Fibroblast of the conjunctiva (primary cell): ENCODE data around the gene RUNX2.
"Not testable (repeated sequence)": the region's sequence is repeated elsewhere in the genome, so short reads cannot be mapped to it uniquely, and the experiment has no call there.

ENCODE experiments used
- DNase-seq: peaks from one replicate; pipeline ENCODE4 v3.0.0-alpha.2; 2010; ENCODE audit warnings: low read depth

Gene RUNX2

DNA sequence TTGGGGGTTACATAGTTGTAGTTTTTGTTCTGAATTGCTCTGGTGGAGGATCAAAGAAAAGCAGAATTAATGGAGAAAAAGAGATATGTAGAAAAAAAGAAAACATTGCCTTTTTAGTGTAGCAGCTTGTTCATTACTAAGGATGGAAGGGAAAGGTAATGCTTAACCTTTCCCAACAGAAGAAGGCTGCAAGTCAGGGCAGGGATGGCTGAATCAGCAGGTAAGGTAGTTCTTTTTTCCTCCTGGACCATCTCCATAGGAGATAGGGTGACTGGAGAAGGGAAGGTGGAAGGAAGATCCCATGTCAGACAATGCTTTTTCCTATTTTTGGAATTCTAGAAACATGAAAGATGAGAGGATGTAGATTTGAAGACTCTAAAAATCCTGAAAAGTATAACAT, 129.0 kb downstream of the RUNX2 start:
- no peak for DNase-seq

- DNase-seq, result no peak
Observed at GRCh38 chr6:45458672-45459071, 130.5 kb downstream of the RUNX2 start.

DNA sequence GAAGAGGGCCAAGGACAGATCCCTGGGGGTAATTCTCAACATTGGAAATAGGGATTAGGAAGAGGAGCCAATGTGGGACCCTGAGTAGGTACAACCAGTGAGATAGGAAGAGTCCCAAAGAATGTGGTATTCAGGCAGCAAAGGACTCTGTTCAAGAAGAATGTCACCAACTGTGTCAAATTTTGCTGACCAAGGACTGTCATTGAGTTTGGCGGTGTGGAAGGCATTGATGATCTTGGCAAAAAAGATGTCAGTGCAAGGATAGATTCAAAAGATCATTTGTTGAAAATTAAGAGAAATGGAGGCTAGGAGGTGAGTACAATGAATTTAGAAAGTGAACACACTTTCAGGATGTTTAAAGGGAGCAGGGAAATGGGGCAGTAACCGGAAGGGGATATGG, 132.0 kb downstream of the RUNX2 start:
- DNase-seq, result no peak

- DNase-seq, result no peak
Observed at GRCh38 chr6:45461486-45461885, 133.4 kb downstream of the RUNX2 start.

DNA sequence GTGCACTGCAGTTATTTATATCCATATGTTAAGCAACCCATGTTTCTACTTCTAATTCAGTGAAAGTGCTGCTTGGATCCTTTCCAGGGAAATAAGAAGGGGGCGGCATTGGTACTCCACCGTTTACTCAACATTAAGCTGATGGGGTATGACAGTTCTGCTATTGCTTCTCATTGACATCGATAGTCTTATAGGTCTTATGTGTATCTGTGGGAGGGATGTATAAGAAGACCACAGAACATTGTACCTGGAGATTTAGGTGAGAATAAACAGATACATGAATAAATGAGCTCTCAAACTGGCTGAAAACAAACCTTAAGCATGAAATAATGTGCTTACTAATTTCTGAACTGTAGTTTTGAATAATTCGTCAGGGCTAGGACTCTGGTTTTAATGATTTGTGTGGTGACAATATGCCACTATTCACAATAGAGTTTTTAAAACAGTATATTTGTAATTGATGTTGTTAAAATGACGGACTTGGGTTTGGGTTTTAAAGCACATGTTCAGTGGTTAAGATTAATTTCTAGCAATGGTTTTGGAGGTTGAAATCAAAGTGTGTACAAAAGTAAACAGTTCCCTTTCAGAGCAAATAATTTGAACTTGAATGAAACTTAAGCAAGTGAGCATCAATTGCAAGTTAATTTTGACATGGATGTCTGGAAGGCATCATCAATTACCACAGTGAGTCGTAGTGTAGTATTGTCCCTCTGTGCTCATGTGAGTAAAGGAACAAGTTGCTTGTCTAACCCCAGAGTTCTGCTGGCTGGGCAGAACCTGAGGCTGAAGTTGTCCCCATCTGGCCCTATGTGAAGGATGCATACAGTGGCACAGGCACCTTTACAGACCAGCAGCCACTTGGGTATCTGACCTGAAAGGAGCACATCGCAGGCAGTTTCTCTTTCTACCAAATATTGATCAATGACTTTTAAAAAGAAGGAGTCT, 134.3 kb downstream of the RUNX2 start:
- no peak for DNase-seq

DNA sequence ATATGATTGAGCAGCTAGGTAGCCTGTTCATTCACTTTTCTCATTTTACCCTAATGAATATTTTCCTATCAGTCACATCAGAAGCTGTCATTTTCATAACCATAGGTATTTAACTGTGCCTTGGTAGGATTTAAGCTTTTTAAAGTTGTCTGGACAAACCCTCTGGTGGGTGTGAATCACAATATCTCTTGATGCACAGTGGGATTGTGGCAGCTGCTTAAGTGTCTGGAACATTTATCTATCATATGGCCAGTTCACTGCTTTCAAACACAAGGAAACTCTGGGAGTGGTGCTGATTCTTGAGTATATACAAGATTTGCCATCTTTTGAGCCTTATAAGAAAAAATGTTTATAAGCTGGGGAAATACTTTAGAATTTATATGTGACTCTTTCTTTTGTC, 136.6 kb downstream of the RUNX2 start:
- no peak for DNase-seq

- no peak for DNase-seq
Observed at GRCh38 chr6:45466686-45467085, 138.6 kb downstream of the RUNX2 start.

DNA sequence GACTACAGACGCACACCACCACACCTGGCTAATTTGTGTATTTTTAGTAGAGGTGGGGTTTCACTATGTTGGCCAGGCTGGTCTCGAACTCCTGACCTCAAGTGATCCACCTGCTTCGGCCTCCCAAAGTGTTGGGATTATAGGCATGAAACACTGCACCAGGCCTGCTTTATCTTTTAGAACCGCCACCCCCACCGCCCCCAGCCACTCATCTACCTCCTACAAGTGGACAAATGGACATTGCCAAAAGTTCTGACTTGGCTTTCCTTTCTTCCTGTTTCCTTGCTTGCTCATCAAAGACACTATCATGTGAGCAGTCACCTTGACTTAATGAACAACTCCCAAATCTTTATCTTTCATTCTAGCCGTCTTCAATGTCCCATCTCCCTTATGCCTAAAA, 139.3 kb downstream of the RUNX2 start:
- not testable (repeated sequence) for DNase-seq

DNA sequence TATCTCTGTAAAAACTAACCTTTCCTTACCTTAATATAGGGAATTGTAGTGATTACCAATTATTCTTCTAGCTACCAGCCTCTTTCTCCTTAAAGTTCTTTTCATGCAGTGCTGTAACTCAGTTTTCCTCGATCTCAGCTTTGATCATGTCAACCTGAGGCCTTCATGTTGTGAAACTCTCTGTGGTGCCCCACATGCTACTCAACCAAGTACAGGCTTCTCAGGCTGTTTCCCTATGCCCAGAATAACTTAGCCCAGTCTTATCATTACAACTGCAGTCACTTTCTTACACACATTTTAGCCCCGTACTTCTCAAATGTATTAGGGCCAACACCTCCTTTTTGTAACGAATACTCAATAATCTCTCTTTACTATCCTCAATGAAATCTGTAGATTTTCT, 139.7 kb downstream of the RUNX2 start:
- DNase-seq, result no peak

DNA sequence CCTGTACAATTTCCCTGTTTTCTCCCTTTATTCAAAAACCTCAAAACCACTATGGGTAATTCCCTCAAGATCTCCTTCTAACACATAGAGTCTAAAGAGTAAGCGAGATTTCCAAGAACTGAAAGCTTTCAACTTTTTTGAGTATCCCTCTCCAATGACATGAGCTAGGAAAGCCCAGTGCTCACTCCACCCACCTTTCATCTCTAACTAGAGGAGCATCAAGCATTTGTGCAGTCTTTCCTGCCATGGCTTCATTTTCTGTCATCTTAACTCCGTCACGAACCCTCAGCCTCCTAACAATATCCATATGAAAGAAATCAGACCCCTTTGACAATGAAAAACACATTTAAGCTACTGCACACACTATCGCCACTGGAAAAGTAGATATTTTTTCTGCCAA, 141.5 kb downstream of the RUNX2 start:
- DNase-seq, result no peak

GRCh38 chr6:45470131-45470738, 142.1 kb downstream of the RUNX2 start:
- no peak for DNase-seq

- peak; percentile 38 for DNase-seq
Observed at GRCh38 chr6:45472382-45472781, 144.3 kb downstream of the RUNX2 start.

DNA sequence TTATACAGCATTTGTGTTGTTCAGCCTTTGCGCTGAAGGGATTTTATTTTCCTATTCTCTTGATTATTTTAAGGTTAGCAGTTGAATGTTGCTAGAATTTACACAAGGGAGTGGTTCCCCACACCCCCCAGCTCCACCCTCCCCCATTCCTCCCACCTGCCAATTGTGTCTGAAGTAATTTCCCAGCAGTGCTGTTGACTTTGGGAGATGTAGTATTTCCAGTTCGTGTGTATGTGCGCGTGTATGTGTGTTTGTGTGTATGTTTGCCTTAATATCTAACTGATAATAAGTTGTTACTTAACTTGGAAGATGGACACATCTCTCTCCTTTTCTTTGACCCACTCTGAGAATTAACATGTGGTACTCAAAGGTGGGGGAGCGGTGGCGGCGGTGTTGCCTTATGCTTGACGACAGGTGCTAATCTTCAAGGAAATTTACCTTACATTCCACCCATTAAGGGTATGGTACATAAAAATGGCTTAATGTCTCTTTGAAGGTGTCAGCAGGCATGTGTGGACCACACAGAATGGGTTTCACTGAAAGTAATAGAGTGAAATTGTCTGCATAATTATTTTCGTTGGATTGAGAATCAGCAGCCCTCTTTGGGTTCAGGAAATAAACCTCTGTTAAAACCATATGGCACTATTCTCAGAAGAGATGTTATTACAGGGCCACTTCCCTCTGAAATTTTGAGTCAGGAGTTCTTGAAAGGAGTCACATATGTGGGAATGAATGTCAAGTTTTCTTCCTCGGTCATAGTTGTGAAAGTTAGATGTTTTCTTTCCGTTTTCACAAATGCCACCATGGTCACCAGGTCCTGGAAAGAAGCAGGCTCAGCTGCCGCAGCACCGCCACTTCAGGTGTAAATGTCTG, 145.2 kb downstream of the RUNX2 start:
- DNase-seq, result no peak

DNA sequence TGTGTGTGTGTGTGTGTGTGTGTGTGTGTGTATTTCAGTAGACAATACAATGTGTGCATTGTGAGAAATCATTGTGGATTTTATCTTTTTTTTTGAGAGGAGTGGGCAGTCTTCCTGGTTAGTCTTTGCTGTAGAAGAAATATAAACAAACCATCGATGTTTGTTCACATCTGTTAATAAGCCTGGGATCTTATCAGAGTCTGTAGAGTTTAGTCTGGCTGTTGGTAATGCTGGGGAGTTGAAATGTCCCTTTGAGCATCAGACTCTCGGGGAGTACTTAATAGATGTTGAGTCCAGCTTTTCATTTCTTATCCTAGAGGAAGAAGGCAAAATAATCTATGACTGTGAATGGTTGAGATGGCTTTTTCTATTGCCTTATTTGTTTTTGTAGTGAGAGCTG, 146.2 kb downstream of the RUNX2 start:
- DNase-seq, result no peak

- DNase-seq, result no peak
Observed at GRCh38 chr6:45476341-45476740, 148.2 kb downstream of the RUNX2 start.

DNA sequence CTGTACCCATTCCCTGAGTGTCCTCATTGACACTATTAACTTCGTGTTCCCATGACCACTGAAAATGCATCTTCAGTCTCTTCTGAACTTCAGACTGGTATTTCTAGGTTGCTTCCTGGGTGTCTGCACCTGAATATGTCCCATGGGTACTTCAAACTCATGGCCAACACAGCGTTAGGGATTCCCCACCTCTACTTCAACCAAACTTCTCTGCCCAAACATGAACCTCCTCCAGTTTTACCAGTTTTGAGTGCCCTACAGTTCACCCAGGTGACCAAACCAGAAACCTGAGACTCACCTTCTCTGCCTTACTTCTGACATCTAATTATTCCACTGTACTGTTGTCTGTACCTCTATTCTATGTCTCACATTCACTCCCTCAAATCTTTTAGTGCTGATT, 149.1 kb downstream of the RUNX2 start:
- no peak for DNase-seq

- no peak for DNase-seq
Observed at GRCh38 chr6:45477790-45478189, 149.7 kb downstream of the RUNX2 start.

GRCh38 chr6:45478240-45478639, 150.1 kb downstream of the RUNX2 start:
- DNase-seq, result no peak

- DNase-seq, result peak; percentile 71
Observed at GRCh38 chr6:45479834-45480751, 152.0 kb downstream of the RUNX2 start.

DNA sequence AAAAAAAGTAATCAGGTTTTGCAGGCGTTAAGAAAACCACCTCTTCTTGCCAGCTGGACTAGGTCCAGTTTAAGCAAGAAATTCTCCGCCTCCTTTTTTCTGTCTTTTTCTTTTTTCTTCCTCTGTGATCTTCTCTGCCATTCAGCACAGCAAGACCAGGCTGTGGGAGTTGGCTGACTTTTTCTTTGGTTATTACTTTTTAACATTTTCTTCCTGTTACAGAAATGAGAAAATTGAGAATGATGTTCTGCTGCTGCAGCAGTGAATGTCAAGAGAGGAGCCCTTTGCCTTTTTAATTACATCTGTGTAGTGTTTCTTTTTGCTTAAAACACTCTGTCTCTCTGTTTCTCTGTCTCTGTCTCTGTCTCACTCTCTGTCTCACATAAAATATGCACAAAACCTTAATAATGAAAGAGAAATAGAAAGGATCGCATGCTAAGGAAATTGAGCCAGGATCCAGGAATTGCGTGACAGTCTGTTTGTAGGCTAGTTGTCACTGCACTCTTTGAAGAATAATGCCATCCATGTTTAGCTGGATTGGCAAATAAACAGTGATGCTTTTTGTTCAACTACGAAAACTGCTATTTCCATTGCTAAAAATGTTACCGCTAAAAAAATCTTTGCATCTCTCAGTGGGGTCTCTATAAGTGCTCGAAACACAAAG, 152.8 kb downstream of the RUNX2 start:
- DNase-seq, result peak; percentile 31

- peak; percentile 56 for DNase-seq
Observed at GRCh38 chr6:45483021-45483420, 154.9 kb downstream of the RUNX2 start.
